Measurements from ENCODE around the gene ADGRD2. TPM values are rescaled to one million over a fixed set of nuclear protein-coding genes. Genes with fewer than 3 reads are reported as not detected.

Gene ADGRD2
- total RNA-seq, 4 donors from 2014 or later: not detected

DNA sequence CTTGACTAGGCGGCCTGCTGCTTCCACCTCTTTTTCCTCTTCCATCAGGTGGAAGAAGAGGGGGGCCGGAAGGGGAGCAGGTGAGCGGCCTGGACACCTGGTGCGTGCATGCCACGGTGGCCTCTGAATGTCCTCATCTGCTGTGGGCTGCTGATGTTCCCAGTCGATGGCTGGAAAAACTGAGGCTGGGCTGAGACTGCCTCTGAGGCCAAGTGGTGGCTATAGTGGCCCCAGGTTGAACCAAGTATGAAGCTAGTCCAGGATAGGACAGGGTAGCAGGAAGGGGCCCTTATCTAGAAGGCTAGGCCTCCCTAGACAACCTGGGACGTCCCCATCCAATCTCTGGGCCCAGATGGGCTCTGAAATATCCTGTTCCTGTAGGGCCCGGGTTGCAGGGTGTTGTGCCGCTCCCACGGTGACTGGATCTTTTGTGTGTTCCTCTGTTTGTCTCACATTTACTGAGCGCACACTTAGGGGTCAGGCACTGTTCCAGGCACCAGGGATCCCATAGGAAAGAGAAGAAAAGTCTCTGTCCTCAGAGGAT, 57.7 kb downstream of the ADGRD2 start:
- intact Hi-C loops (cut with DNase I): no loop called here
- no peak for DNase-seq
- Histone ChIP-seq H3K4me3 (replicated peaks in 1 of 3) (no peak overlapping the region), H3K4me1 (peaks cover 5 to 18% of the 10 kb centered on the region in 2 donors), H3K27ac (no peak overlapping the region), H3K36me3 (no peaks in the 10 kb centered on the region), H3K27me3 (peaks cover 20% of the 10 kb centered on the region), H3K9me3 (no peaks in the 10 kb centered on the region)
- TF ChIP-seq CTCF (IDR thresholded peaks at IDR 0.05) (no peak), POLR2A (IDR thresholded peaks at IDR 0.05) (no peak)
- 91 to 93% methylated on average over 6 to 10 of the region's 11 CpGs for WGBS, 2 donors

DNA sequence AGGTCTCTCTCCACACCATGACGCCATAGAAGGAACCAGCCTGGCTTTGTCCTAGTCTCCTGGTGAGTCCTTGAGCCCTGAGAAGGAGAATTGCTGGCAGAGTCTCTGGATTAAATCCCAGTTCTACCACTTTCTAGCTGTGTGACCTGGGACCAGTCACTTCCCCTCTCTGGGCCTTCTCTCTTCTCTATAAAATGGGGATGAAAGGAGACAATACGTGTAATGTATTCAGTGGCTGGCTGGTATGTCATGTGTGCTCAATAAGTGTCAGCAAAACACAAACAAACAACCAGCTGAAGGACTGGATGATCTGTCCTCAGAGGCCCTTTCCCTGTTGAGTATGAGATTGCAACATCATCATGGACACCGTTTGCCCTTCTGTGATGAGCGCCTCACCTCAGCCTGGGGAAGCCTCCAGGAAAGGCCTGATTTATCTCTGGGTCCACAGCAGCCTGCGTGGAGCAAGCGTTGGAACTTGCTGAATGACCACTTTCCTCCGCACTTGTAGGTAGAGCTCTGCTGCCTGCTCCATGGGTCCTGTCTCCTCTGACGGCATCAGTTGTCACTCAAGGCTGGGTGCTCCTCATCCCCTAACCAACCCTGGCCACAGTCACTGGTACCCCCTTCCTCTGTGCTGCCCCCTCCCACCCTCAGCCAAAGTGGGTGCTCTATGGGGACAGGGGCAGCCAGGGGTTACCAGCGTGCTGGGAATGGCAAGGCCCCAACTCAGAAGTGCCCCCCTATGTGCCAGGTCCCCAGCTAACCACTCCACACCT, 60.6 kb downstream of the ADGRD2 start:
- WGBS, 2 donors: 75 to 78% methylated on average over 8 to 9 of the region's 9 CpGs
- Histone ChIP-seq H3K9me3 (no peaks in the 10 kb centered on the region), H3K27ac (no peak overlapping the region), H3K27me3 (no peaks in the 10 kb centered on the region), H3K36me3 (no peaks in the 10 kb centered on the region), H3K4me3 (replicated peaks in 1 of 3) (no peak overlapping the region), H3K4me1 (no peaks in the 10 kb centered on the region)
- intact Hi-C loops (cut with DNase I): no loop called here
- TF ChIP-seq CTCF (IDR thresholded peaks at IDR 0.05) (no peak), POLR2A (IDR thresholded peaks at IDR 0.05) (no peak)
- no peak for DNase-seq

DNA sequence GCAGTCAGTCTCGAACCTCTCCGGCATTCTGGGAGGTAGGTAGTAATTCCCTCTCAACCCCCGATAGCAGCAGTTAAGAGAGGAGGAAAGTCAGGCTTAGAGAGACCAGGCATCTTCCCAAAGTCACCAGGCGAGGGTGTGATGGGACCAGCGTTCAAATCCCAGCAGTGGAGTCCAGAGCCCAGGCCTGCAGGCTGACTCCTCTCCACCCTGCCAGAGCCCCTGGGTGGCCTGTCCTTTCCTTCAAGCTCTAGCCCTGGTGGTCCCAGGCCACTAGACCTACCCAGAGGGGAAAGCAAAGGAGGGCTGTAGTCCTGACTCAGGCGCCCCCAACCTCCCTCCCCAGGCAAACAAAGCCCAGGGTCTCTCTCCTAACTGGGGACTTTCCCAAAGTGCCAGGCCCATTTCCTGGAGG, 61.2 kb downstream of the ADGRD2 start:
- intact Hi-C loops (cut with DNase I): no loop called here
- no peak overlapping the region for H3K27ac ChIP-seq
- no peaks in the 10 kb centered on the region for H3K36me3 ChIP-seq
- TF ChIP-seq CTCF (IDR thresholded peaks at IDR 0.05): no peak
- no peak for TF ChIP-seq POLR2A (IDR thresholded peaks at IDR 0.05)
- no peaks in the 10 kb centered on the region for H3K9me3 ChIP-seq
- DNase-seq: no peak
- H3K4me1 ChIP-seq: no peaks in the 10 kb centered on the region
- H3K4me3 ChIP-seq (replicated peaks in 1 of 3): no peak overlapping the region
- H3K27me3 ChIP-seq: no peaks in the 10 kb centered on the region
- WGBS, 2 donors: 67 to 78% methylated on average over 3 to 5 of the region's 6 CpGs

DNA sequence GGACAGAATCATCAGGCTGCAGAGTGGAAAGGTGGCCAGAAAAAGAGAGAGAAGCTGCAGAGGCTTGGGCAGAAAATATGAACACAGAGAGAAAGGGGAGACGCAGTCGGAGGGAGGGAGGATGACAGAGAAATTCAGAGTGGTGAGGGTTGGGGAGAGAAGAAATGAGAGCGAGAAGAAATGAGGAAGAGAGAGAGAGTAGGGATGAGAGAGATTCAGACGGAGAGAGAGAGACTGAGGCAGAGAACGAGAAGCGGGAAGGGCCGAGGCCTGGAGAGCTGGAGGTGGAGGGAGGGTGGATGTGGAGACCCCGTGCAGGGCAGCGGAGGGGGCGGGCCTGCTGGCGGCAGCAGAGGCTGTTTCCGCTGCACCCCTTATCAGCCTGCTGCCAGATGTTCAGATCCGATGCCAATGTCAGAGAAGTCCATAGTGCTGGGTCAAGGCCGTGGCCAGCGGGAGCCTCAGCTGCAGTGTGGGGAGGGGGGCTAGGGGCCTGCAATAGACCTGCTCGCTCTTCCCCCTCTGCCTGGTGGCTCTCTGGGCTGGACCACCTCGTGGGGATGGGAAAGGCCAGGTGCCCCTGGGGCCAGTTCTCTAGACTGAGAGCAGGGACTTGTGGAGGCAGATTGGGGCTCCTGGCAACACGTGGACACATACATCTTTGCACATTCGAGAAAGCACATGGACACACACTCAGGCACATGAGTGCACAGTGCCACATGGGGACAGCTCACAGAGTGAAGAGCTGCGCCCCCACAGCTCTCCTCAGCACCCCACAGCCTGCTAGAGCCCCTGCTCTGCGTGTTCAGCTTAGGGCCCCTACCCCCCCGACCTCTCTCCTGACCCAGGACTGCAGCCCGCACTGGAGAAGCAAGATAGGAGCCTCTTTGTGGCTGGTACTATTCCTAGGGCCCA, 61.9 kb downstream of the ADGRD2 start:
- Histone ChIP-seq H3K36me3 (no peaks in the 10 kb centered on the region), H3K9me3 (no peaks in the 10 kb centered on the region), H3K4me3 (replicated peaks in 1 of 3) (no peak overlapping the region), H3K27ac (no peak overlapping the region), H3K27me3 (no peaks in the 10 kb centered on the region), H3K4me1 (no peaks in the 10 kb centered on the region)
- intact Hi-C loops (cut with DNase I): no loop called here
- DNase-seq: no peak
- 56 to 64% methylated on average over 15 to 21 of the region's 23 CpGs for WGBS, 2 donors
- no peak for TF ChIP-seq POLR2A (IDR thresholded peaks at IDR 0.05)
- TF ChIP-seq CTCF (IDR thresholded peaks at IDR 0.05): no peak

All from thyroid gland (tissue), 4 donors.